Left kidney (tissue), 2 donors: ENCODE data around the gene PTMA. TPM values are rescaled to one million over a fixed set of nuclear protein-coding genes. Genes with fewer than 3 reads are reported as not detected.
A peak's percentile ranks its signal among the peaks of the same experiment; 100 is the strongest.
"Not testable (repeated sequence)": the region's sequence is repeated elsewhere in the genome, so short reads cannot be mapped to it uniquely, and the experiment has no call there.

Experiments
- DNase-seq: peaks from one replicate; pipeline ENCODE4 v3.0.0-alpha.2; 2013
- polyA plus RNA-seq: library from polyadenylated mRNA; unstranded; fragments of 120-200 nt; gene quantifications from one replicate; pipeline ENCODE4 v1.2.1, GENCODE V29; 2013; ENCODE audit not compliant: insufficient read length

Gene PTMA
- polyA plus RNA-seq, 1 donor: 1,955 TPM

DNA sequence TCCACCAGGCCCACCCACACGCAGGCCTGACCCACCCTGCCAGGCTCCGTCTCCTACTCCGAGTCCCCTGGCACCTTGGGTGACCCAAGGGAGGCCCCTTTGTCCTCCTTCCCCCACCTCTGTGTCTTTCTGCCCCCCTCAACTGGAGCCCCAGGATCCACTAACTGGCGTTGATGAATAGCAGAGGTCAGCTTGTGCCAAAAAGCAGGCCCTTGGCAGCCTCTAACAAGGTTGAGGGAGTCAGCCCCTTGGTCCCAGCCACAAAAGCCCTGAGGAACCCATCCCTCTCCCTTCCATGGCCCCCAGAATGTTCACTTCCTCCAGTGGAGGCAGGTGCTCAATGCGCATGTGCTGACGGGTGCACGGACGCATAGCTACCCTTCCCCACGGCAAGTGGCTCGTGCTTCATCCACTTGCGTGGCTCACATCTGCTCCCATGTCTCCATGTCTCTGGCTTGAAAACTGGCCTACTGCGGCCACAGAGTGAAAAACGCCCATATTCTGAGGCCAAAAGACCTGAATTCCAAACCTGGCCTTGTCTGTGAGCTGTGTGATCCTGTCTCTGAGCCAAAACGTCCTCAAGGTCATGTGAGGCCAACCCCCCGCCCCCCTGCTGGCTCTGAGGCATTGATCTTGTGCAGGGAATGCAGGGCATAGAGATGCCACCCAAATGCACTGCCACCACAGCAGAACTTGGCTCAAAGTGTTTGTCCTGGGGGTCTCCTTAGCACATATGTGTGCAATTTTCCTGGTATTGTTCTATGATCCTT is 19.0 kb upstream of the PTMA start:
- DNase-seq: no peak

DNA sequence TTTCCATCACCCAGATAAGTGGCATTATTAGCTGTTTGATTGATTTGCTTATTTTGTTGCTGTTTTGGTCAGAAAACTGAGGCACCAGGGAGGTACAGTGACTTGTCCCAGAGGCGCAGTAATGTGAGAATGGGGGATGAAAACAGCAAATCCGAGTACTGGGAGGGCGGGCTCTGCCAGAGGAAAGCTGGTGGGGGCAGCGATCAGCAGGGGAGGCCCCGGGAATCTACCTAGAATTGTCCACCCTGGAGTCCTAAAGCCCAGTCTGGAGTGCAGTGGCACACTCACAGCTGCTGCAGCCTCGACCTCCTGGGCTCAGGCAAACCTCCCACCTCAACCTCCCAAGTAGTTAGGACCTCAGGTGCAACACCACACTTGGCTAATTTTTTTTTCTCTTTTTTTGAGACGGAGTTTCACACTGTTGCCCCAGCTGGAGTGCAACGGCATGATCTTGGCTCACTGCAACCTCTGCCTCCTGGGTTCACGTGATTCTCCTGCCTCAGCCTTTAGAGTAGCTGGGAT is 17.0 kb upstream of the PTMA start:
- DNase-seq: no peak

DNA sequence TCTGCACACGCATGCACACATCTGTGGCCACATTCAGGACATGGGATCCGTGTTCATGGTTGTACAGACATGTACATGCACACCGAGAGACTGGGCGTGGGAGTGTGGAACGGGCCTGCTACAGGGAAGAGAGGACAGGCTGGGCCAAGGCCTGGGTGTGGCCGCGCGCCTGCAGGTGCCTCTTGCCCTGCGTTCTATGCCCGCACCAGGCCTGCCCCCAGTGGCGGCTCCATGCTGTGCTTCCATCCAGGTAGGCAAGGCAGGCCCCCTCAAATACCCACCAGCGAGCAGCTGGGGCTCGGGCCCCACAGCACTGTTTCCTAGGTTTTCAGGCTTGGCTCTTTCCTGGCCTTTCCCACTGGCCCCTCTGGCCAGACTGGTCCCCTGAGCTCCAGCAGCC is 15.5 kb upstream of the PTMA start:
- DNase-seq: no peak

DNA sequence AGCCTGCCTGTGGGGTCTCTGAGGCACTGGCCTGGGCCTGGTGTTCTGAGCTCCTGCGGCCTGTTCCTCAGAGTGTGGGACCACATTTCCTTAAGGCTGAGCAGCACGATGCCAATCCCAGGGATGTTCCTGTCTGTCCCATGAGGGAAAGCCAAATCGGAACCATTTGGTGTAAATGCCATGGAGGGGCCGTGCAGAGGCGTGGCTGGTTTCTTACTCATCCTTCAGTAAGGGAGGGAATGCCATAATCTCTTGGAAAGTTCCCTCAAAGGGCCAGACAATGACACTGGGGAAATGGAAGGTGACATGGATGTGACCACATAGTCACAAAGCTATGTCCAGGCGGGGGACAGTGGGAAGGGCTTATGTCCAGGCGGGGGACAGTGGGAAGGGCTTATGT is 14.4 kb upstream of the PTMA start:
- no peak for DNase-seq

DNA sequence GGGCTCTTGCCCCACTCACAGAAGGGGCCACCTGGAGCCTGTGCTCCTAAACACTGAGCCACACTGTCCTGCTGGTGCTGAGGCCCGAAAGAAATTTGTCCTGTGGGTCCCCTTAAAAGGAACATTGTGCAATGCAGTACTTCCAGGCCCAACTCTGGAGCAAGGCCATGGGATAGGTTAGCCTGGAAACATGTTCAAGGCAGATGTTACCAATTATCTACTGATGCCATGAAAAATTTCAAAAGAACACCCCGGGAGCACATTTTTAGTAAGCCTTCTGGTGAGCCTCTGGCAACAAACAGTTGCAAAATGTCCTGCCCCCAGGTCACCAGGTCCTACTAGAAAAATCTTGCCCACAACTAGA is 12.3 kb upstream of the PTMA start:
- no peak for DNase-seq

DNA sequence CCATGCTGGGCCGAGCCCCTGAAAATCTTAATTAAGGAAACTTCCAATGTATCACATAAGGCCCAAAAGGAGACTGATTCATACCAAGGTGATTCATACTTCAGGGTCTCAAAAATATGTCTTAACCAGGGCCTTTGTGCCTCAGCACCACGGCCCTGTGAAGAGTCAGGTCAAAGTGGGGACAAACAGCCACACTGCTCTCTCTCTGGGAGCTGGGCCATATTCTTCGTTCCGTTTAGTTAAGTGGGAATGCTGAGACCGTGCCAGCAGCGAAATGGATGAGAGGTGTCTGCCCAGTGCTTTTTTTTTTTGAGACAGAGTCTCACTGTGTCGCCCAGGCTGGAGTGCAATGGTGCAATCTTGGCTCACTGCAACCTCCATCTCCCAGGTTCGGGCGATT is 9.3 kb upstream of the PTMA start:
- DNase-seq: no peak

DNA sequence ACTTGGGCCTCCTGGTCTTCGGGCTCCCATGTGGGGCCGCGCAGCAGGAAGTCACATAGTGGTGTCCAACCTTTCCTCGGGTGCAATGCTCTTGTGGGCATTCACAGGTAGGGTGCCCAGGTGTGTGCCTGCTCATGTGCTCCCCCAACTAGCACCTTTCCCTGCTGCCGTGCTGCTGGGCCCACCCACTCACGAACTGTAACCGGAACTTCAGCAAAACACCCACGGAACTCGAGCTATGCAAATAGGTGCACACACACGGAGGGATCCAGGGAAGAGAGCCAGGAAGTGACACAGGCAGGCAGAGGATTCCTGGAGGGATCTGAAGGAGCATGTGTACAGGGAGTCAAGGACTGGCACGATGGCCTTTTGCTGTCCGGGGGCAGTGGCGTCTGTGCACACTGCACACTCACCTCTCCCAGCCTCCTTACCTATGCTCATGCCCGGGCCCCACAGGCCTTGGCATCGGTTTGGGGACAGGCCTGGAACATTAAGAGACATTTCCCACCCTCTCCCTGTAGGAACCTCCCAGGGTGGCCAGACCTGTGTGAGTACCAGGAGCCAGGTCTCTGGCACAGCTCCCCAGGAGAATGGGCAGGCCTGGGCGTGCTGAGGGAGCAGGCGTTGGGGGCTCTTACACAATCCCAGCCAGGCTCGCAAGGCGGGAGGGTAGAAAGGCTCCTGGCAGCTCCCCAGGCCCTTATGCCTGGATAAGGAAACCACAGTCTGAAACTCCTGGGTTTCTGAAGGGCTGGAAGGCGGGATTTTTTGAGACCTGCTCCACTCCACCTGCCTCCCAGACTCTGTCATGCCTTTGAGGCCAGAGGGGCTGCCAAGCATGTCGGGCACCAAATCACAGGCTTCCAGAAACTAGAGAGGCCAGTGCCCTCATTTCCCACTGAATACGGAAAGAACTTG is 6.6 kb upstream of the PTMA start:
- DNase-seq: no peak

DNA sequence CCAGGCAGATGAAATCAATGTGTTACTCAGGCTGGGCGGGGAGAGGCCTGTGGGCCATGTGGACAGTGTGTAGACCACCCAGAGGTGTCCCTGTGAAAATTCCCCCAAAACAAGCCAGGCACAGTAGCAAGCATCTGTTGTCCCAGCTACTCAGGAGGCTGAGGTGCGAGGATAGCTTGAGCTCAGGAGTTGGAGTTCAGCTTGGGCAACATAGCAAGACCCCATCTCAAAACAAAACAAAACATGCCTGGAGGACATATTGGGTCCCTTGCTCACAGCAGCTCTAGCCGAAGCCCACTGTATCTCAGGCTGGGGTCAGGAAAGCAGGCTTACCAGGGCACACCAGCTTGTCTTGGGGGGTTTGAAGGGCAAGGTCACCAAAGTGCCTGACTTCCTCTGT is 4.3 kb upstream of the PTMA start:
- no peak for DNase-seq

DNA sequence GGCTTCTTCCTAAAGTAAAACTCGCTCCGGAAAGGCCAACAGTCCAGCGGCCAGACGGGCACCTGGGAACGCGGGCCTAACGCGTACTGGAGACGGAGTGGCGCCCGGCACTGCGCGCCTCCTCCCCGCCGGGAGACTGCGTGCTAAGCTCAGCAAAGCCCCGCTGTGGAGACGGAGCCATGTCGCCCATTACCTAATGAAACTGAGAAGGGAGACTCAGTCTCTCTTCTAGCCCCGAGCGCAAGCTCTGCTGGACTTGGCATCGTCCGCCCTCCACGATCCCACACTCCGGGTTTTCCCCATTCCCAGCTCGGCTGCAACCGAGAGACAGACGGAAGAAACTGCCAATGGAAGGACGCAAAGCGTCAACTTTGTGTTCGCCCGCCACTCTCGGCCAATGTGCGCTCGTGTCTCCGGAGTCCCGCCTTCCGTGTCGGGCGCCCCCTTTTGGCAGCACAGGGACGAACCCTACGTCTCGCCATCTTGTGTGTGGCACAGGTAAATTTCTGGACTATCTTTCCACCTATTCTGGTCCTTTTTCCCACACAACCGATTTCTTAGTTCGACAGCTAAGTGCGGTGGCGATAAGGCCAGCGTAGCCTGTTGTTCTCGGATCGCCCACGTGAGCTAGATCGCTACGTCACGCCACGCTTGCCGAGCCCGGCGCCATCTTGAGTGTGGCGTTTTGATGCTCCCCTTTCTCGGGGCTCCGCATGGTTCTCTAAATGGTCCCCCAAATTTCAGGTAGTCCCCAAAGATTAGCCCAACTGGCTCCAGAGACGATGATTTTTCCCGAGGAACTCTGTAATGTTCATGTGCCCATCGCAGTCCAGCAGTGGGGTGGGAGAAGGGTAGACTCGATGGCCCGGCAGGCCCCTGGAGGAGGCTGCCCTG is 1.3 kb upstream of the PTMA start:
- DNase-seq: peak; percentile 97

DNA sequence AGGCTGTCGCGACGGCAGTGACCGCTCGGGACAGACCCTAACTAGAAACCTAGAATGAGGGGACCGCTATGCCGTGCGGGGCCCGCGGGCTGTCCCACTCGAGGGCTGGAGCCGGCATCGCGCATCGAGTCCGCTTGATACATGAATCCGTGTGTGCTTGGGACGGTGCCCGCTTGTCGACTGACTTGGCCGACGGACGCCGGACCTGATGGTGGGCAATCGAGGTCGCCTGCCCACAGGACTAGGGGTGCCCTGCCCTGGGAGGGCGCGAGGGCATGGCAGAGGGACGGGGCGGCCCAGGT is 749 bp upstream of the PTMA start:
- no peak for DNase-seq

DNA sequence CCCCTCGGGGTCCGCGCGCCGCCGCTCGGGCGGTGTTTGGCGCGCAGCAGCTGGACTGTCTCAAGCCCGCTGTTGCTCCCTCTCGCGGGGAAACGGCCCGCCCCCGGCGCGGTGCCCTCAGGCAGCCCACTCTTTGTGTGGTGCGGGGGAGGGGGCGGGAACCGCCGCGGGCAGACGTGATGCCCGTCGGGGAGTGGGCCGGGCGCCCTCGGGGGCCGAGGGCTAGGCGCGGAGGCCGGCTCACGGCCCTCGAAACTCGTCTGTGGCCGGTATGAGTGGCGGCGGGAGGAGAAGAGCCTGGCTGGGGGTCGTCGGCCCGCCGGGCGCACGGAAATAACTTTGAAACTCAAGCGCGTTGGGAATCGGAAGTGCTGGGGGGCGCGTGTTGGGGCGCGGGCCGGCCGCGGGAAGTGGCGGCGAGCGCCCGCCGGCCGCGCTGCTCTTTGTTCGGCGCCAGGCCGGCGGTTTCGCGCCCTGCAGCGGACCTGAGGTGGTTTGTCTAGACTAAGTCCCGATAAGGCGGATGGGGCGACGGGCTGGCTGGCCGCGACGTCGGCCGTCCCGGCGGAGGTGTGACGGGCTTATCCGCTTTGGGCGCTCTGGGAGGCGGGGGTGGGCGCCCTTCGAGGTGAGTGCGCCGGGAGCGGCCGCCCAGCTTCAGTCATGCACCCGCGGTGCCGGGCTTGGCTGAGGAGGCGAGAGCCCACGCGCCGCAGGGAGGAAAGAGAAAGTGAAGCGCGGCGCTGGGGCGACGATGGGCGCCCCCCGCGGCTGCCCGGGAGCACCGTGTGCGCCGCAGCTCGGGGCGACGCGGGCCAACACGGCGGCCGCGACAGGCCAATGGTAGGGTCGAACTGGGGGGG is 679 bp downstream of the PTMA start:
- no peak for DNase-seq

DNA sequence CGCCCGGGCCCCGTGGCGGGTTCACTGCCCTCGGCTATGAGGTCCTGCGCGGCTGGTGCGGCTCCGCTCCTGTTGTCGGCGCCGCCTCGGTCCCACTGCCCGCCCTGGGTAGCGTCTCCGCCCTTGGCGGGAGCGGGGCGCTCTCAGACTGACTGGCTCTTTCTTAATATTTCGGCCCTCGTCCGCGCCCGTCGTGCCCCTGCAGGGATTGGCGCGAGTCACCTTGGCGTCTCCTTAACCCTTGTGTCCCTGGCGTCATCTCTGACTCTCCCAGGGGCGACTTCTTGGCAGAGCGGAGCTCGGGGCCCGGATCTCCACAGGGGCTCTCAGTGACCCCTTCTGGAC is 1.3 kb downstream of the PTMA start:
- DNase-seq: no peak

DNA sequence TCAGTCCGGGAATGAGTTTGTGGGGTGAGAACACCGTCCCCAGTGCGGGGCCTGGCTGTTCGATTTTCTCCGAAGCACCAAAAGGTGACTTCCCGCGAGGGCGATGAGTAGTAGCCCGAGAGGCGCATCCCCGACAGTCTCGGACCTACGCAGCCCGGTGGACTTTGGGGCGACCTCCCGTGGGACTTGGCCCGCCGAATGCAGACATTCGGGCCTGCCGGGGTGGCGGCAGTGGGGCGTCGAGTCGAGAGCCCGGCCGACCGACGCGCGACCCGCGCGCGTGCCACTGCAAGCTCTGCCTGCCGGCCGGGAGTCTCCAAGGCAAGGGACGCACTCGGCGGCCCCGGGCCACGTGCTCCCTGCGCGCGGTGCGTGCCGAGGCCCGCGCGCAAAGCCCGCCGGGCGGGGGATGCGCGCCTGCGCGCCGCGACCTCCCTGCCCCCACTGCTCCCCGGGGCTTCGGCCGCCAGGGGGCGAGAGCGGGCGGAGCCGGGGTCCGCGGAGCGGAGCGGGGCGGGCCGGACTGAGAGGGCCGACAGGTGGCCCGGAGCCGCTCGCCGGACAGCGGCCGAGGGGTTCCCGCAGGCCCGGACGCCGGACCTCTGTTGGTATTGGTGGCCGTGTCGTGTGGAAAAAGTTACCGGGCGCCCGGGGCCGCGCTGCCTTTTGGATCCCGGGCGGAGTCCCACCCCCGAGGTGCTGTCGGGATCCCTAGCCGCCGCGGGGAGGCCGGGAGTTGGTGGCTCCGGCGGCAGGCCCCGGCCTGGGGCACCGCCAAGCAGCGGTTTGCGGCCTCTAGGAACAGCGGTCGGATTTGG is 1.9 kb downstream of the PTMA start:
- DNase-seq: peak; percentile 83

DNA sequence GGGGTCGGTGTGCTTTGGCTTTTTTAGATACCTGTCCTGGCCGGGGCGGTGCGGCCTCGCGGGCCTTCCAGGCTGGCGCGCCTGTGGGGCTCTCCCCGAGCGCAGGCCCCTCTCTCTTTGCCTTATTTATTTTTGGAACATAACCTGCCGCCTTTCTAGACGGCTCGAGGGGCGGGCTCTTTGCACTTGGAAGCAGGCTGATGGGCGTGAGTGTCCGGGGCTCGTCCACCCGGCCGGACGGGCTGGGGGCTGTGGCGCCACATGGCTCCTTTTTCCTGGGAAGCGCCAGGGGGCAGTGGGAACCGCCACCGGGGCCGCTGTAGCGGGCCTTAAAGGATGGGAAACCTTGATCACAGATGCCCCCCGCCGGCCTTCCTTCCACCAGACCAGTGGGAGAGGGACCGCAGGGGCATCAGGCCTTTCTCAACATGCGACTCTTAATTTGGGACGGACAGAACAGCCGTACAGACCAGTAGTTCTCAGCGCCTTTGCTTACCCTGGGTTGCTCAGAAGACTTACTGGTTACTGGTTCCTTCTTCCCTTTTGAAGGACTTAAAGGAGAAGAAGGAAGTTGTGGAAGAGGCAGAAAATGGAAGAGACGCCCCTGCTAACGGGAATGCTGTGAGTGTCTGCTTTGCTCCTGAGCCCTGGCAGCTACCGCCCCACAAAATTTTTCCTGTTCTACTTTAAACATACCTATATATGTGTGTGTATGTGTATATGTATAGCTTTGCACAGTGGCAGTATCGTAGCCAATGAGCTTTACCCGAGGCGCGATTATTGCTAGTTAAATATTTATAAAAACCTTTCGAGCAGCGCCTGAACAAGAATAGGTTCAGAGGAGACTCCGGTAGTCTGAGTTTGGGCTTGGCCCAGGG is 2.7 kb downstream of the PTMA start:
- no peak for DNase-seq

DNA sequence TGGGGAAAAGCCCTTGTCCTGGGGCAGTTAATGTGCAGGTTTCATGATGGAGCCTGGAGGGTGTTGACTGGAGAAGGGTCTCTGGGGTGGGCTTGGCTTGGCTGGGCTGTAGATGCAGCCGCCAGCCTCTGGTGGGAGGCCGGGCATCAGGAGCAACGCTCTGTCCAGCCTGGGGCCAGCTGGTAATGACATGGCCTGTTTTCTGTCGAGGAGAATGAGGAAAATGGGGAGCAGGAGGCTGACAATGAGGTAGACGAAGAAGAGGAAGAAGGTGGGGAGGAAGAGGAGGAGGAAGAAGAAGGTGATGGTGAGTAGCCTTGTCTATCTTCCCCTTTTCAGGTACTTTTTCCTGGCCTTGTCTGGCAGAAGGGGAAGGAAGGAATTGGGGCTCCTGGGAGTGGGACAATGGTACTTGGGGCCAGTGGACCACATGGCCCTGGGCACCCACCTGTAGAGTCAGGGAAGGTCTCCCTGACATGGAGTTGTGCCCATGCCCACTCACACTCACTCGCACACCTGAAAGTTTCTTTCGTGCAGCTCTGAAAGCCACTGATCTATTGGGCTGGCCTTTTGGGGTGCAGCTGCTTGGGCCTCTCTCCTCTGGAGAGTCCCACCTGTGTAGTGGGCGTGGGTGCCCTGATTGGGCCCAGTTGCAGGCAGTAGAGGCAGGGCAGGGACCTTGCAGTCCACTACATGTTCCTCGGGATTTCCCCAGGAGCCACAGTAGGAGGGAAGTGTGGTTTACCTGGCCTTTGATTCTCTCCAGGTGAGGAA is 3.5 kb downstream of the PTMA start:
- DNase-seq: no peak

DNA sequence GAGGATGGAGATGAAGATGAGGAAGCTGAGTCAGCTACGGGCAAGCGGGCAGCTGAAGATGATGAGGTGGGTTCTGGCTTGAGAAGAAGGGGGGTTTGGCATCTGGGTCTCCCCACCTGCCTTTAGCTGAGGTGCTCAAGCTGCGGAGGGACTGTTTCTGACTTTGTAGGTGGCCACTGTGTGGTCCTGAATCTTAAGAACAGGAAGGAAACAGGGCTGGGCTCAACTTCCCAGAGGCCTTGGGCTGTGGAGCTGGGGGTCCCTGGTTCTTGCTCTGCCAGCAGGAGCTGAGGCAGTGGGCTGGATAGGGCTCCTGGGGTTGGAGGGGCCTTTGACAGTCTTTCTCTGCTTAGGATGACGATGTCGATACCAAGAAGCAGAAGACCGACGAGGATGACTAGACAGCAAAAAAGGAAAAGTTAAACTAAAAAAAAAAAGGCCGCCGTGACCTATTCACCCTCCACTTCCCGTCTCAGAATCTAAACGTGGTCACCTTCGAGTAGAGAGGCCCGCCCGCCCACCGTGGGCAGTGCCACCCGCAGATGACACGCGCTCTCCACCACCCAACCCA is 4.2 kb downstream of the PTMA start:
- not testable (repeated sequence) for DNase-seq

DNA sequence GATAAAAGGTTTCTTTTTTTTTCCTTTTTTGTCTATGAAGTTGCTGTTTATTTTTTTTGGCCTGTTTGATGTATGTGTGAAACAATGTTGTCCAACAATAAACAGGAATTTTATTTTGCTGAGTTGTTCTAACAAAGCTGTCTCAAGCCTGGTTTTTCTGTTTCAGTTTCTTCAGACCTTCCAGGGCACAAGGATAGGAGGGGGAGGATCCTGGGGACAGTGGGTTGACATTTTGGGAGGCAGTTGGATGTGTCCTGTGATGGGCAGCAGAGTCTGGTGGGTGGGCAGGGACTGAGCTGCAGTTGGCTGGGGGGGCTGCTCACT is 5.0 kb downstream of the PTMA start:
- not testable (repeated sequence) for DNase-seq
